Measurements from ENCODE around the gene SH3GL1. TPM values are rescaled to one million over a fixed set of nuclear protein-coding genes. Genes with fewer than 3 reads are reported as not detected.

SH3GL1 gene
- polyA plus RNA-seq, 2 of the 4 experiments (the other 2 are of a cell fraction), result 20.1 to 34.7 TPM

DNA sequence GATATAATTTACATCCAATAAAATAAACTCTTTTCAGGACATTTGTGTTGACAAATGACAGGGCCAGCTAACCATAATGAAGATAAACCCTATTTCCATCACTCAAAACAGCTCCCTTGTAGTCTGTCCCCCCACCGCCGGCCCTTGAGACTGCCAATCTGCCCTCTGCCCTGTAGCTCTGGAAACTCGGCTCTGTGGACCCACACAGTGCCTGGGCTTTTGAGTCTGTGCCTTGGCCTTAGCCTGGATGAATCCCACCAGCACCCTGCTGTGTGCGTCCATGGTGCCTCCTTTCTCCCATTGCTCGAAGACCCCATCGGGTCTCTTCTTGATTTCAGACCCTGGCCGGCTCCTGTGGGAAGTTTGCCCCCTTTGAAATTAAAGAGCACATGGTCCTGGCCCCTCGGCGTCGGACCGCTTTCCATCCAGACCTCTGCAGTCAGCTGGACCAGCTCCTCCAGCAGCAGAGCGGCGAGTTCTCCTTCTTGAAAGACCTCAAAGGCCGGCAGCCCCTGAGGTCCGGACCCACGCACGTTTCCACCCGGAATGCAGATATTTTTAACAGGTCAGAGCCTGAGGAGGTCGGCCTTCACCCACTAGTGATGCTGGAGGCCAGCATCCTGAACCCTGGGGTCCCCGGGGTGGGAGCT, 28.1 kb upstream of the SH3GL1 start:
- TF ChIP-seq MAZ (IDR thresholded peaks at IDR 0.05; ENCODE audit: borderline replicate concordance, low read depth, low read length) (no peak), ESRRA (IDR thresholded peaks at IDR 0.05; ENCODE audit: borderline replicate concordance, low read length) (no peak), NPAS2 (CRISPR knock-in tag; IDR thresholded peaks at IDR 0.05; ENCODE audit: borderline replicate concordance) (no peak), CBX8 (IDR thresholded peaks at IDR 0.05) (no peak), NR3C1 (IDR thresholded peaks at IDR 0.05) (no peak), EP300 (IDR thresholded peaks at IDR 0.05) (no peak), CBX2 (IDR thresholded peaks at IDR 0.05; ENCODE audit: borderline replicate concordance, low read depth) (no peak), RAD21 (conservative IDR thresholded peaks at IDR 0.05 in 1 of 2, IDR thresholded peaks at IDR 0.05 in 1 of 2) (no peak), JUNB (IDR thresholded peaks at IDR 0.05) (no peak), ZNF302 (CRISPR knock-in tag; IDR thresholded peaks at IDR 0.05) (no peak), FOSL2 (IDR thresholded peaks at IDR 0.05) (no peak), FOSL2 (CRISPR knock-in tag; IDR thresholded peaks at IDR 0.05) (no peak), RCOR1 (IDR thresholded peaks at IDR 0.05; ENCODE audit: low read depth, low read length) (no peak), RARB (CRISPR knock-in tag; IDR thresholded peaks at IDR 0.05) (no peak), HDAC2 (IDR thresholded peaks at IDR 0.05) (no peak)
- TF ChIP-seq, protein P1, sequence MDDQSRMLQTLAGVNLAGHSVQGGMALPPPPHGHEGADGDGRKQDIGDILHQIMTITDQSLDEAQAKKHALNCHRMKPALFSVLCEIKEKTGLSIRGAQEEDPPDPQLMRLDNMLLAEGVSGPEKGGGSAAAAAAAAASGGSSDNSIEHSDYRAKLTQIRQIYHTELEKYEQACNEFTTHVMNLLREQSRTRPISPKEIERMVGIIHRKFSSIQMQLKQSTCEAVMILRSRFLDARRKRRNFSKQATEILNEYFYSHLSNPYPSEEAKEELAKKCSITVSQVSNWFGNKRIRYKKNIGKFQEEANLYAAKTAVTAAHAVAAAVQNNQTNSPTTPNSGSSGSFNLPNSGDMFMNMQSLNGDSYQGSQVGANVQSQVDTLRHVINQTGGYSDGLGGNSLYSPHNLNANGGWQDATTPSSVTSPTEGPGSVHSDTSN (IDR thresholded peaks at IDR 0.05), result no peak
- TF ChIP-seq, protein P2, sequence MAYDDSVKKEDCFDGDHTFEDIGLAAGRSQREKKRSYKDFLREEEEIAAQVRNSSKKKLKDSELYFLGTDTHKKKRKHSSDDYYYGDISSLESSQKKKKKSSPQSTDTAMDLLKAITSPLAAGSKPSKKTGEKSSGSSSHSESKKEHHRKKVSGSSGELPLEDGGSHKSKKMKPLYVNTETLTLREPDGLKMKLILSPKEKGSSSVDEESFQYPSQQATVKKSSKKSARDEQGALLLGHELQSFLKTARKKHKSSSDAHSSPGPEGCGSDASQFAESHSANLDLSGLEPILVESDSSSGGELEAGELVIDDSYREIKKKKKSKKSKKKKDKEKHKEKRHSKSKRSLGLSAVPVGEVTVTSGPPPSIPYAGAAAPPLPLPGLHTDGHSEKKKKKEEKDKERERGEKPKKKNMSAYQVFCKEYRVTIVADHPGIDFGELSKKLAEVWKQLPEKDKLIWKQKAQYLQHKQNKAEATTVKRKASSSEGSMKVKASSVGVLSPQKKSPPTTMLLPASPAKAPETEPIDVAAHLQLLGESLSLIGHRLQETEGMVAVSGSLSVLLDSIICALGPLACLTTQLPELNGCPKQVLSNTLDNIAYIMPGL (CRISPR knock-in tag; IDR thresholded peaks at IDR 0.05; ENCODE audit: borderline replicate concordance), result no peak
- TF ChIP-seq, protein P3, sequence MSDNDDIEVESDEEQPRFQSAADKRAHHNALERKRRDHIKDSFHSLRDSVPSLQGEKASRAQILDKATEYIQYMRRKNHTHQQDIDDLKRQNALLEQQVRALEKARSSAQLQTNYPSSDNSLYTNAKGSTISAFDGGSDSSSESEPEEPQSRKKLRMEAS (IDR thresholded peaks at IDR 0.05), result no peak
- TF ChIP-seq, protein P4, sequence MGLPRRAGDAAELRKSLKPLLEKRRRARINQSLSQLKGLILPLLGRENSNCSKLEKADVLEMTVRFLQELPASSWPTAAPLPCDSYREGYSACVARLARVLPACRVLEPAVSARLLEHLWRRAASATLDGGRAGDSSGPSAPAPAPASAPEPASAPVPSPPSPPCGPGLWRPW (IDR thresholded peaks at IDR 0.05), result no peak
- TF ChIP-seq, protein P5, sequence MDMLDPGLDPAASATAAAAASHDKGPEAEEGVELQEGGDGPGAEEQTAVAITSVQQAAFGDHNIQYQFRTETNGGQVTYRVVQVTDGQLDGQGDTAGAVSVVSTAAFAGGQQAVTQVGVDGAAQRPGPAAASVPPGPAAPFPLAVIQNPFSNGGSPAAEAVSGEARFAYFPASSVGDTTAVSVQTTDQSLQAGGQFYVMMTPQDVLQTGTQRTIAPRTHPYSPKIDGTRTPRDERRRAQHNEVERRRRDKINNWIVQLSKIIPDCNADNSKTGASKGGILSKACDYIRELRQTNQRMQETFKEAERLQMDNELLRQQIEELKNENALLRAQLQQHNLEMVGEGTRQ (IDR thresholded peaks at IDR 0.05), result no peak
- H3K4me2 ChIP-seq, result no peak overlapping the region
- no peaks in the 10 kb centered on the region for H3K9me3 ChIP-seq
- ChIA-PET CTCF (interaction anchor here (2.7 kb wide), 1 partner anchor 28 kb away, joined by 11 read pairs; the partner anchor contains the start of gene SH3GL1), POLR2A (no interaction called here)
- H3K4me3 ChIP-seq, result no peak overlapping the region
- ATAC-seq, result no peak
- no peak for FAIRE-seq
- H3K27ac ChIP-seq, result no peak overlapping the region
- DNase-seq (ENCODE audit: low read depth in 1 of 2, low spot score in 1 of 2), result no peak
- no peaks in the 10 kb centered on the region for H3K4me1 ChIP-seq
- WGBS (ENCODE audit: missing lambda C conversion rate), result 86% methylated on average over 9 of the region's 20 CpGs

DNA sequence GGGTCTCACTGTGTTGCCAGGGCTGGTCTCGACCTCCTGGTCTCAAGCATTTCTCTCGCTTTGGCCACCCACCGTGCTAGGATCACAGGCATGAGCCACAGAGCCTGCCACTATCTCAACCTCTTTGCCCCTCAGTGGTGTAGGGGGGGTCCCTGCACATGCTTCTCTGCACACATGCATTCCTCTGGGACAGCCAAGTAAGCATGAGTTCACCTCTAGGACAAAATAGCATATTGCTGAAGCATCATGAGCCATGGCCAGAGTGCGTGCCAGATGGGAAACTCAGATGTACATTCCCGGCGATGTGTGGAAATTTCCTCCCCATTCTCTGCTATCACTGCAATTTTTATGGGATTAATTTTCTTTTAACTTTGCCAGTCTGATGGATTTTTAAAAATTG, 25.2 kb upstream of the SH3GL1 start:
- DNase-seq (ENCODE audit: low read depth in 1 of 2, low spot score in 1 of 2), result no peak
- H3K9me3 ChIP-seq, result no peaks in the 10 kb centered on the region
- POLR2A ChIA-PET, result no interaction called here
- 95% methylated on average over 6 of the region's 6 CpGs for WGBS (ENCODE audit: missing lambda C conversion rate)
- TF ChIP-seq, protein P4 (IDR thresholded peaks at IDR 0.05), result no peak
- no peak for TF ChIP-seq FOXS1 (CRISPR knock-in tag; IDR thresholded peaks at IDR 0.05)
- TF ChIP-seq BHLHE40 (IDR thresholded peaks at IDR 0.05; ENCODE audit: low read depth, low read length), result no peak
- TF ChIP-seq EP300 (IDR thresholded peaks at IDR 0.05), result no peak
- TF ChIP-seq RARB (CRISPR knock-in tag; IDR thresholded peaks at IDR 0.05), result no peak
- ATAC-seq, result no peak
- CTCF ChIA-PET, result interaction anchor here (0.8 to 2.6 kb wide), 2 partner anchors 25 kb away, joined by 3 to 6 read pairs; partner anchors contain the start of gene SH3GL1
- no peaks in the 10 kb centered on the region for H3K4me1 ChIP-seq
- H3K4me3 ChIP-seq, result no peak overlapping the region
- no peak for FAIRE-seq
- H3K27ac ChIP-seq, result no peak overlapping the region
- H3K4me2 ChIP-seq, result no peak overlapping the region
